T-cell (primary cell): ENCODE measurements around the gene ANP32D. TPM values are rescaled to one million over a fixed set of nuclear protein-coding genes. Genes with fewer than 3 reads are reported as not detected.
"Not testable (repeated sequence)": the region's sequence is repeated elsewhere in the genome, so short reads cannot be mapped to it uniquely, and the experiment has no call there.

ENCODE experiments used
- ATAC-seq, 4 experiments: fragments of 200-7000 bp in 3 of 4; fragments of 150-1000 bp in 1 of 4; cut with Tn5 transposase; replicated peaks in 1 of 4; 1 replicate in 3 of 4; 2 replicates in 1 of 4; pipeline ENCODE4 v1.10.0; 2021; ENCODE audit warnings: moderate library complexity in 3 of 4, mild to moderate bottlenecking in 2 of 4, moderate number of reproducible peaks in 1 of 4
- CTCF ChIA-PET, 2 donors: fragments of 300-600 bp; sonication (Branson Sonifier 250); formaldehyde crosslinking; loops; one replicate each; lab custom pipeline; 2022; ENCODE audit warnings: antibody characterized with exemption in 2 of 2; lab: Charles Lee
- POLR2A ChIA-PET, 2 donors: fragments of 300-600 bp; sonication (Branson Sonifier 250); formaldehyde crosslinking; loops; one replicate each; lab custom pipeline; 2022; ENCODE audit warnings: antibody characterized with exemption in 2 of 2; lab: Charles Lee
- DNase-seq, 35 experiments: peaks; one replicate each; pipeline versions ENCODE4 v3.0.0 to v3.0.0-alpha.2; 2013 to 2023
- H3K27ac ChIP-seq: one replicate; pipeline ENCODE4 v1.5.1; 2013; ENCODE audit warnings: low read length
- H3K27me3 ChIP-seq, 2 experiments: replicated peaks in 1 of 2; 1 replicate in 1 of 2; 2 replicates in 1 of 2; pipeline versions ENCODE4 v1.6.1 to v1.7.0; 2013; ENCODE audit warnings: low read length in 1 of 2, mixed read lengths in 1 of 2; ENCODE audit not compliant: control insufficient read depth in 2 of 2, insufficient read depth in 2 of 2; ENCODE audit errors: extremely low read depth in 1 of 2
- H3K36me3 ChIP-seq, 2 donors: 1 replicate in 1 of 2; 2 replicates in 1 of 2; pipeline versions ENCODE4 v1.6.1 to v1.7.0; 2013; ENCODE audit warnings: low read length in 1 of 2; ENCODE audit not compliant: control insufficient read depth in 2 of 2, insufficient read depth in 1 of 2; ENCODE audit errors: extremely low read depth in 1 of 2
- H3K4me1 ChIP-seq, 2 experiments: 1 replicate in 1 of 2; 2 replicates in 1 of 2; pipeline versions ENCODE4 v1.6.1 to v1.7.0; 2013; ENCODE audit warnings: low read length in 2 of 2, mixed read lengths in 1 of 2; ENCODE audit not compliant: insufficient read depth in 2 of 2, control insufficient read depth in 1 of 2; ENCODE audit errors: extremely low read depth in 1 of 2
- H3K4me3 ChIP-seq, 2 donors: 1 replicate in 1 of 2; 2 replicates in 1 of 2; pipeline versions ENCODE4 v1.5.1 to v1.7.0; 2013; ENCODE audit warnings: mild to moderate bottlenecking in 2 of 2, low read length in 1 of 2, moderate library complexity in 1 of 2; ENCODE audit not compliant: control insufficient read depth in 1 of 2; ENCODE audit errors: extremely low read depth in 1 of 2
- H3K9me3 ChIP-seq: 2 replicates; pipeline ENCODE4 v1.7.0; 2013
- H3K27ac Mint-ChIP-seq, 2 donors: one replicate each; pipeline ENCODE4 v1.8.0; 2020 to 2021; ENCODE audit warnings: mild to moderate bottlenecking in 2 of 2, mixed read lengths in 2 of 2
- H3K27me3 Mint-ChIP-seq, 2 donors: one replicate each; pipeline ENCODE4 v1.8.0; 2021 to 2022; ENCODE audit warnings: mixed read lengths in 2 of 2
- H3K36me3 Mint-ChIP-seq: one replicate; pipeline ENCODE4 v1.8.0; 2021; ENCODE audit warnings: mixed read lengths
- H3K4me1 Mint-ChIP-seq, 3 donors: one replicate each; pipeline ENCODE4 v1.8.0; 2020 to 2022; ENCODE audit warnings: mixed read lengths in 3 of 3, mild to moderate bottlenecking in 1 of 3
- H3K4me3 Mint-ChIP-seq, 3 donors: one replicate each; pipeline ENCODE4 v1.8.0; 2020 to 2022; ENCODE audit warnings: mild to moderate bottlenecking in 3 of 3, mixed read lengths in 3 of 3, moderate library complexity in 3 of 3
- H3K9me3 Mint-ChIP-seq, 3 donors: one replicate each; pipeline ENCODE4 v1.8.0; 2020 to 2022; ENCODE audit warnings: mixed read lengths in 3 of 3
- WGBS: methylation state at CpG from one replicate; pipeline ENCODE4 v1.1.5; 2013; ENCODE audit warnings: missing lambda C conversion rate; ENCODE audit not compliant: insufficient coverage; 5-methylcytosine and 5-hydroxymethylcytosine counted together
- total RNA-seq, 35 experiments: library from RNA in 6 of 35; stranded (reverse) in 6 of 35; fragments of 120-200 nt in 1 of 35; gene quantifications; one replicate each; pipeline versions ENCODE4 v1.2.1 to v1.2.4 and lab custom pipeline; 2013 to 2026

The ANP32D gene
- total RNA-seq, 5 donors from 2014 or later (not counting 1 experiment from before 2014, with no cell fraction given): not detected

GRCh38 chr12:48445538-48445937, 26.8 kb upstream of the ANP32D start:
- peak overlapping the region in 1 of 3 donors; percentile 2 for H3K4me3 Mint-ChIP-seq
- DNase-seq (no peak), ATAC-seq (no peak)
- POLR2A ChIA-PET: no interaction called here
- CTCF ChIA-PET: no interaction called here
- no peaks in the 10 kb centered on the region for H3K36me3 ChIP-seq
- peak overlapping the region in 1 of 2 donors; percentile 15 for H3K27ac Mint-ChIP-seq
- H3K4me1 ChIP-seq: peaks cover 0 to 4% of the 10 kb centered on the region in 2 experiments
- H3K9me3 ChIP-seq: no peaks in the 10 kb centered on the region
- H3K9me3 Mint-ChIP-seq: peaks cover 5 to 10% (median 9%) of the 10 kb centered on the region in 3 donors
- H3K4me1 Mint-ChIP-seq: peaks cover 11 to 22% (median 12%) of the 10 kb centered on the region in 3 donors
- no peak overlapping the region for H3K4me3 ChIP-seq
- peaks cover 0 to 5% of the 10 kb centered on the region in 2 experiments for H3K27me3 ChIP-seq
- H3K27ac ChIP-seq: no peak overlapping the region
- WGBS: no CpG with 5 or more reads among the region's 3 CpGs
- peaks cover 4 to 11% of the 10 kb centered on the region in 2 donors for H3K27me3 Mint-ChIP-seq
- H3K36me3 Mint-ChIP-seq: peaks cover 4% of the 10 kb centered on the region

GRCh38 chr12:48446161-48446776, 26.1 kb upstream of the ANP32D start:
- H3K9me3 Mint-ChIP-seq: peaks cover 5 to 11% (median 9%) of the 10 kb centered on the region in 3 donors
- CTCF ChIA-PET: no interaction called here

GRCh38 chr12:48447755-48448154, 24.6 kb upstream of the ANP32D start:
- peaks cover 4% of the 10 kb centered on the region for H3K36me3 Mint-ChIP-seq
- POLR2A ChIA-PET: no interaction called here

More at GRCh38 chr12:48446161-48446776, 26.1 kb upstream of the ANP32D start:
- Mint-ChIP-seq H3K27me3 (peaks cover 4 to 11% of the 10 kb centered on the region in 2 donors), H3K4me3 (peak overlapping the region in 1 of 3 donors; percentile 2), H3K27ac (peak overlapping the region in 1 of 2 donors; percentile 23), H3K4me1 (peaks cover 11 to 22% (median 12%) of the 10 kb centered on the region in 3 donors), H3K36me3 (peaks cover 4% of the 10 kb centered on the region)
- H3K36me3 ChIP-seq: no peaks in the 10 kb centered on the region
- ATAC-seq (peak in 1 of 4 experiments; percentile 62), DNase-seq (peak in 1 of 35 experiments; percentile 4)
- POLR2A ChIA-PET: interaction anchor here in 1 of 2 donors (0.5 to 0.6 kb wide), 2 partner anchors 87 to 756 kb away, joined by 3 to 6 read pairs; no protein-coding TSS in a partner anchor
- peaks cover 0 to 5% of the 10 kb centered on the region in 2 experiments for H3K27me3 ChIP-seq
- H3K27ac ChIP-seq: no peak overlapping the region
- no peaks in the 10 kb centered on the region for H3K9me3 ChIP-seq
- H3K4me3 ChIP-seq: no peak overlapping the region
- peaks cover 0 to 4% of the 10 kb centered on the region in 2 experiments for H3K4me1 ChIP-seq
- WGBS: 0% methylated on average over 1 of the region's 4 CpGs

GRCh38 chr12:48451372-48451771, 21.0 kb upstream of the ANP32D start:
- H3K4me3 ChIP-seq: no peak overlapping the region
- no peak overlapping the region for H3K4me3 Mint-ChIP-seq
- POLR2A ChIA-PET: interaction anchor here in 1 of 2 donors (0.6 kb wide), 1 partner anchor 1839 kb away, joined by 3 read pairs; no protein-coding TSS in a partner anchor
- no peak for DNase-seq
- ATAC-seq: no peak
- H3K27ac Mint-ChIP-seq: no peak overlapping the region
- H3K9me3 Mint-ChIP-seq: peaks cover 5 to 11% (median 9%) of the 10 kb centered on the region in 3 donors
- H3K27ac ChIP-seq: no peak overlapping the region
- WGBS: no CpG with 5 or more reads among the region's 1 CpG
- CTCF ChIA-PET: interaction anchor here in 1 of 2 donors (0.6 kb wide), 1 partner anchor 251 kb away, joined by 4 read pairs; no protein-coding TSS in a partner anchor
- H3K36me3 ChIP-seq: no peaks in the 10 kb centered on the region
- H3K9me3 ChIP-seq: no peaks in the 10 kb centered on the region
- no peaks in the 10 kb centered on the region for H3K27me3 ChIP-seq
- peaks cover under 1 to 6% (median under 1%) of the 10 kb centered on the region in 3 donors for H3K4me1 Mint-ChIP-seq
- H3K27me3 Mint-ChIP-seq: peaks cover 0 to 3% of the 10 kb centered on the region in 2 donors
- H3K36me3 Mint-ChIP-seq: peaks cover 4% of the 10 kb centered on the region
- H3K4me1 ChIP-seq: no peaks in the 10 kb centered on the region

More at GRCh38 chr12:48447755-48448154, 24.6 kb upstream of the ANP32D start:
- Mint-ChIP-seq H3K27ac (no peak overlapping the region), H3K9me3 (peaks cover 5 to 11% (median 9%) of the 10 kb centered on the region in 3 donors), H3K27me3 (peaks cover 0 to 7% of the 10 kb centered on the region in 2 donors), H3K4me3 (no peak overlapping the region), H3K4me1 (peaks cover 11 to 22% (median 12%) of the 10 kb centered on the region in 3 donors)
- Histone ChIP-seq H3K9me3 (no peaks in the 10 kb centered on the region), H3K4me3 (no peak overlapping the region), H3K36me3 (no peaks in the 10 kb centered on the region), H3K27ac (no peak overlapping the region), H3K27me3 (peaks cover 0 to under 1% of the 10 kb centered on the region in 2 experiments), H3K4me1 (peaks cover 0 to 4% of the 10 kb centered on the region in 2 experiments)
- WGBS: 86% methylated on average over 1 of the region's 1 CpG
- CTCF ChIA-PET: no interaction called here
- DNase-seq (no peak), ATAC-seq (no peak)

GRCh38 chr12:48452961-48453360, 19.4 kb upstream of the ANP32D start:
- CTCF ChIA-PET: interaction anchor here in 1 of 2 donors (1.8 to 2.1 kb wide), 2 partner anchors 253 to 255 kb away, joined by 4 to 8 read pairs; no protein-coding TSS in a partner anchor
- H3K27ac ChIP-seq, DNase-seq, H3K9me3 ChIP-seq, H3K4me1 Mint-ChIP-seq, H3K4me3 Mint-ChIP-seq, H3K36me3 Mint-ChIP-seq, H3K27me3 Mint-ChIP-seq, POLR2A ChIA-PET, H3K27ac Mint-ChIP-seq, H3K36me3 ChIP-seq, H3K4me1 ChIP-seq, ATAC-seq, H3K4me3 ChIP-seq, H3K27me3 ChIP-seq: not testable (repeated sequence)
- no CpG with 5 or more reads among the region's 2 CpGs for WGBS
- peaks cover 5 to 11% (median 9%) of the 10 kb centered on the region in 3 donors for H3K9me3 Mint-ChIP-seq

GRCh38 chr12:48454667-48455066, 17.7 kb upstream of the ANP32D start:
- Mint-ChIP-seq H3K27ac (no peak overlapping the region), H3K27me3 (peaks cover 16 to 18% of the 10 kb centered on the region in 2 donors), H3K36me3 (peaks cover 4% of the 10 kb centered on the region), H3K4me3 (no peak overlapping the region), H3K9me3 (peaks cover 5 to 8% (median 6%) of the 10 kb centered on the region in 3 donors), H3K4me1 (no peaks in the 10 kb centered on the region)
- Histone ChIP-seq H3K9me3 (no peaks in the 10 kb centered on the region), H3K4me1 (no peaks in the 10 kb centered on the region), H3K27ac (no peak overlapping the region), H3K4me3 (no peak overlapping the region), H3K27me3 (peaks cover 0 to 7% of the 10 kb centered on the region in 2 experiments), H3K36me3 (no peaks in the 10 kb centered on the region)
- WGBS: no CpG with 5 or more reads among the region's 1 CpG
- peak in 1 of 35 experiments; percentile 59 for DNase-seq
- POLR2A ChIA-PET: no interaction called here
- CTCF ChIA-PET: interaction anchor here in 1 of 2 donors (0.6 to 2.1 kb wide), 4 partner anchors 64 to 266 kb away, joined by 3 to 8 read pairs (median 4); no protein-coding TSS in a partner anchor
- ATAC-seq: peak; percentile 40 to 69 (median 46)
